Activated CD4-positive, alpha-beta memory T cell treated with anti-CD3 and anti-CD28 coated beads for 36 hours (primary cell): Measurements from ENCODE around the gene ABTB1. TPM values are rescaled to one million over a fixed set of nuclear protein-coding genes. Genes with fewer than 3 reads are reported as not detected.

Experiments used
- CTCF ChIA-PET: fragments of 350-600 bp; sonication (Branson Sonifier 250); formaldehyde crosslinking; loops from one replicate; lab custom pipeline; 2021; ENCODE audit warnings: antibody characterized with exemption, inconsistent platforms; lab: Charles Lee
- POLR2A ChIA-PET: fragments of 350-600 bp; sonication (Branson Sonifier 250); formaldehyde crosslinking; loops from one replicate; lab custom pipeline; 2021; ENCODE audit warnings: antibody characterized with exemption; lab: Charles Lee
- DNase-seq: peaks from one replicate; pipeline ENCODE4 v3.0.0-alpha.2; 2020
- H3K27ac Mint-ChIP-seq: one replicate; pipeline ENCODE4 v1.8.0; 2021; ENCODE audit warnings: mixed read lengths
- H3K27me3 Mint-ChIP-seq: one replicate; pipeline ENCODE4 v1.8.0; 2021; ENCODE audit warnings: mixed read lengths
- H3K36me3 Mint-ChIP-seq: one replicate; pipeline ENCODE4 v1.8.0; 2021; ENCODE audit warnings: mixed read lengths
- H3K4me1 Mint-ChIP-seq: one replicate; pipeline ENCODE4 v1.8.0; 2021; ENCODE audit warnings: low read depth, mixed read lengths
- H3K4me3 Mint-ChIP-seq: one replicate; pipeline ENCODE4 v1.8.0; 2021; ENCODE audit warnings: mild to moderate bottlenecking, mixed read lengths
- H3K9me3 Mint-ChIP-seq: one replicate; pipeline ENCODE4 v1.8.0; 2021; ENCODE audit warnings: mixed read lengths
- intact Hi-C: fragments of 100-400 bp; cut with micrococcal nuclease; formaldehyde crosslinking; loops from one replicate; pipeline ENCODE4 v1.15.1; 2023
- total RNA-seq, 2 experiments: library from RNA; stranded (reverse); gene quantifications; one replicate each; pipeline ENCODE4 v1.2.3, GENCODE V29; 2021

Gene ABTB1
- total RNA-seq, 2 experiments from 2014 or later = 14.8 TPM

GRCh38 chr3:127692501-127693335 lies 20.0 kb downstream of the ABTB1 start:
- DNase-seq = no peak
- Mint-ChIP-seq H3K4me3 (no peak overlapping the region), H3K9me3 (no peaks in the 10 kb centered on the region), H3K36me3 (no peaks in the 10 kb centered on the region), H3K4me1 (no peaks in the 10 kb centered on the region), H3K27me3 (no peaks in the 10 kb centered on the region), H3K27ac (no peak overlapping the region)
- intact Hi-C loops = no loop called here
- ChIA-PET POLR2A (no interaction called here), CTCF (interaction anchor here (0.5 to 1.4 kb wide), 2 partner anchors 118 to 411 kb away, joined by 3 read pairs; no protein-coding TSS in a partner anchor)

- CTCF ChIA-PET = interaction anchor here (0.5 to 1.5 kb wide), 2 partner anchors 42 to 412 kb away, joined by 3 to 11 read pairs; no protein-coding TSS in a partner anchor
- Mint-ChIP-seq H3K4me1 (no peaks in the 10 kb centered on the region), H3K9me3 (no peaks in the 10 kb centered on the region), H3K36me3 (no peaks in the 10 kb centered on the region), H3K27ac (no peak overlapping the region), H3K4me3 (no peak overlapping the region), H3K27me3 (no peaks in the 10 kb centered on the region)
- POLR2A ChIA-PET = no interaction called here
- intact Hi-C loops = no loop called here
- no peak for DNase-seq
These were observed 20.6 kb downstream of the ABTB1 start for GRCh38 chr3:127693336-127693843.

DNA sequence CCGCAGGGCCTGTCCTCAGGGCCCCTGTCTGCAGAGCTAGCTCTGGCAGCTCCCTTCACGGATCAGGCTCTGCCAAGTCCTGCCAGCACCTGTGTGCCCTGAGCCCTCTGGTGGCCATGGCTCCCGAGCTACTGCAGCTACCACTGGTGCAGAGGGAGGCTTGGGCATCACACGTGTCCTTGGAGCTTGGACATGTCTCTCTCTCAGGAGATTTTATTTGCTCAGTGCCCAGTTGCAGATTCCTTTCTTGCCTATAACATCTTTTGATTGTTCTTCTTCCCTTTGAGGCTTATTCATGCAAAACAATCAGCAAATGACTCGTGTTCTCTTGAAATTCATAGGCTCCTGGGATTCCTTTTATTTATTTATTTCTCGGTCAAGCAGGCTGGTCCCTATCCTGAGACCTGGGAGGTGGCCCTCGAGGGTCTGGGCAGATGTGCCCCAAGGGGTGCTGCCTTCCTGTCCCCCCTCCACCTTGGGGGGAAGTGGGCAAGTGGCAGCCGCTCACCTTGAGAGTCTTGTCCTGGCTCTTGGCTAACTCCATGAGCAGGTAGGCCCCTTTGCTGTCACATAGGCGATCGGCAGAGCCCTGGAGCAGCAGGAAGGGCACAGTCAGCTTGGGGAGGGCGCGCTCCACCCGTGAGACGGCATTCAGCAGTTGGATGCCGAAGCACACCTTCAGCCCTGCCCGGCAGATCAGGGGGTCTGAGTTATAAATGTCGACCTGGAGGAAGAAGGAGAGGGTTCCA lies 21.9 kb downstream of the ABTB1 start:
- H3K4me1 Mint-ChIP-seq = no peaks in the 10 kb centered on the region
- peak; percentile 62 for DNase-seq
- POLR2A ChIA-PET = no interaction called here

GRCh38 chr3:127697551-127698240 lies 24.9 kb downstream of the ABTB1 start:
- Mint-ChIP-seq H3K4me3 (no peak overlapping the region), H3K27ac (no peak overlapping the region), H3K9me3 (no peaks in the 10 kb centered on the region), H3K27me3 (no peaks in the 10 kb centered on the region), H3K36me3 (no peaks in the 10 kb centered on the region), H3K4me1 (no peaks in the 10 kb centered on the region)
- ChIA-PET POLR2A (no interaction called here), CTCF (interaction anchor here (0.6 to 1.3 kb wide), 3 partner anchors 29 to 123 kb away, joined by 3 to 7 read pairs (median 4); no protein-coding TSS in a partner anchor)
- intact Hi-C loops = loop anchor here (2.0 kb wide), 1 partner anchor 25 kb away; the partner anchor contains the start of gene ABTB1
- peak; percentile 66 for DNase-seq

More for the DNA sequence above, 21.9 kb downstream of the ABTB1 start:
- CTCF ChIA-PET = interaction anchor here (0.8 to 2.8 kb wide), 6 partner anchors 43 to 439 kb away, joined by 3 to 28 read pairs (median 4); no protein-coding TSS in a partner anchor
- intact Hi-C loops = loop anchor here (2.0 kb wide), 1 partner anchor 120 kb away; no protein-coding TSS in a partner anchor
- H3K4me3 Mint-ChIP-seq = no peak overlapping the region
- H3K27ac Mint-ChIP-seq = no peak overlapping the region
- no peaks in the 10 kb centered on the region for H3K27me3 Mint-ChIP-seq
- no peaks in the 10 kb centered on the region for H3K36me3 Mint-ChIP-seq
- H3K9me3 Mint-ChIP-seq = no peaks in the 10 kb centered on the region

- Mint-ChIP-seq H3K4me3 (no peak overlapping the region), H3K36me3 (no peaks in the 10 kb centered on the region), H3K4me1 (no peaks in the 10 kb centered on the region), H3K9me3 (no peaks in the 10 kb centered on the region), H3K27me3 (no peaks in the 10 kb centered on the region), H3K27ac (no peak overlapping the region)
- ChIA-PET POLR2A (no interaction called here), CTCF (interaction anchor here (0.6 to 1.3 kb wide), 2 partner anchors 29 to 123 kb away, joined by 3 to 4 read pairs; no protein-coding TSS in a partner anchor)
- intact Hi-C loops = no loop called here
- DNase-seq = no peak
These were observed 25.5 kb downstream of the ABTB1 start for GRCh38 chr3:127698286-127698685.

DNA sequence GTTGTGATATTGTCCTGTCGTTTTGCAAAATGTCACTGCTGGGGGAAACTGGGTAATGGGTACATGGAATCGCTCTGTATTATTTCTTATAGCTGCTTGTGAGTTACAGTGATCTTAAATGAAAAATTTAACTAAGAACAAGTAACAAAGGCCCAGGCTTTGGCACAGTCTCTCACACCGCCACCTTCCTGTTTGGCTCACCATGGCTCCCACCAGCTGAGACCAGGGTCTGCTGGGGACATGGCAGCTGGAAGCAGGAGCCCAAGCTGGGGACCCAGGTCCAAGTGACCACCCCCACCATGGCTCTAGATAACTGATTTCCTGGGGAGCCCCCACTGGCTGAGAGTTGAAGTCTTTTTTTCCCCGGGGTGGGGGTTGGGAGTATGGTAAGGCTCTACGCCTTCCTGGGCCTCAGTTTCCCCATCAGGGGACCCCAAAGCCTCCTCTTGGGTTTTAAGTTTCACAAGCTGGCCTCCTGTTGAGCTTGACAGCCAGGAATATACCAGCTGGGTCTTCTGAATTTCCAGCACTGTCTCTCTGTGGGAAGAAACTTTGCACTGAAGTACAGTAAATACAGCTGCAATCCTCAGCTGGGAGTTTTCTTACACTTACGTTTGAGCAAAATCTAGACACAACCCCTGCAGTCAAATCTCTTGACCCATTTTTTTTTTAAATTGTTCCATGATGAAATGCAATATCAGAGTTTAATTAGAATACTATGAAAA lies 26.1 kb downstream of the ABTB1 start:
- no peak overlapping the region for H3K27ac Mint-ChIP-seq
- H3K36me3 Mint-ChIP-seq = no peaks in the 10 kb centered on the region
- peaks cover 4% of the 10 kb centered on the region for H3K9me3 Mint-ChIP-seq
- POLR2A ChIA-PET = no interaction called here
- no peaks in the 10 kb centered on the region for H3K4me1 Mint-ChIP-seq
- H3K4me3 Mint-ChIP-seq = no peak overlapping the region
- CTCF ChIA-PET = interaction anchor here (0.6 to 1.3 kb wide), 3 partner anchors 28 to 1516 kb away, joined by 3 to 4 read pairs (median 3); no protein-coding TSS in a partner anchor
- DNase-seq = no peak
- intact Hi-C loops = no loop called here
- H3K27me3 Mint-ChIP-seq = peaks cover 4% of the 10 kb centered on the region

DNA sequence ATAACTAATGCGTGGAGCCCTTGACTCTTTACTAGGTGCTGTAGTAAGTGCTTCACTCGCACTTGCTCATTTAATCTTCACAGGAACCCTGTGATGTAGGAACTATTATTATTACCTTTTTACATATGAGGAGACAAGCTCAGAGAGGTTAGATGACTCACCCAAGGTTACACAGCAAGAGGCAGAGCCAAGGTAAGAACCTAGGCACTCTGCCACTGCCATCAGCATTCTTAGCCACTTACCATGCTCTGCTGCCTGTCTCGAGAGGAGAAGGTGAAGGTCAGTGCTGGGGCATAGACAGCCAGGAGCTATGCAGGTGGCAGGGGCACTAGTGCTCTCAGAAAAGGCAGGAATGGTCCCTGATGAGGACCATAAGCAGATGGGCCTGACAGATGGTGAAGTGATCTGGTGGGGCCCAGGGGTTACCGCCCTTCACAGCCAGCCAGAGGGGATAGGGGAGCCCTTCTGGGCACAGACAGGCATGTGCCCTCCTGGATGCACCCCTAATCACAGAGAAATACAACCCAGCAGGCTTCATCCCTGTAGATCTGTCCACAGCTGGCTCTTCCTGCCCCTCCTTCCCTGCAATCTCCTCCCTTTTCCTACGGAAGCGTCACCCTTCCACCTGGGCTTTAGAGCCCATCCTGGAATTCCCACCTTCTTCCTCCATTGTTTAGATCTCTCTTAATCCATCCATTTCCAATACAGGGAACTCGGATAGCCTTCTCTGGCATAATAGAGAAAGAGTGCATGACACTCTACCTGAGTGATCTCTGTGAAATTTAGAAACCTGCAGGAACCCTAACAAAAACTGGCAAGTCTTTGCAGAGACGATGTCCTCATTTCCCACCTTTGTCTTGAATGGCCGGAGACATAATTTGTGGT lies 26.9 kb downstream of the ABTB1 start:
- no peaks in the 10 kb centered on the region for H3K4me1 Mint-ChIP-seq
- H3K9me3 Mint-ChIP-seq = peaks cover 9% of the 10 kb centered on the region
- intact Hi-C loops = no loop called here
- no peaks in the 10 kb centered on the region for H3K36me3 Mint-ChIP-seq
- H3K27ac Mint-ChIP-seq = no peak overlapping the region
- POLR2A ChIA-PET = no interaction called here
- CTCF ChIA-PET = interaction anchor here (0.7 to 1.3 kb wide), 2 partner anchors 125 to 1516 kb away, joined by 3 read pairs; no protein-coding TSS in a partner anchor
- H3K4me3 Mint-ChIP-seq = no peak overlapping the region
- peaks cover 6% of the 10 kb centered on the region for H3K27me3 Mint-ChIP-seq
- no peak for DNase-seq

- H3K27ac Mint-ChIP-seq = no peak overlapping the region
- H3K9me3 Mint-ChIP-seq = peaks cover 9% of the 10 kb centered on the region
- intact Hi-C loops = no loop called here
- DNase-seq = no peak
- CTCF ChIA-PET = interaction anchor here (1.3 kb wide), 1 partner anchor 126 kb away, joined by 3 read pairs; no protein-coding TSS in a partner anchor
- POLR2A ChIA-PET = no interaction called here
- H3K4me1 Mint-ChIP-seq = no peaks in the 10 kb centered on the region
- H3K27me3 Mint-ChIP-seq = peaks cover 6% of the 10 kb centered on the region
- no peaks in the 10 kb centered on the region for H3K36me3 Mint-ChIP-seq
- H3K4me3 Mint-ChIP-seq = no peak overlapping the region
These were observed 27.7 kb downstream of the ABTB1 start for GRCh38 chr3:127700406-127700805.

DNA sequence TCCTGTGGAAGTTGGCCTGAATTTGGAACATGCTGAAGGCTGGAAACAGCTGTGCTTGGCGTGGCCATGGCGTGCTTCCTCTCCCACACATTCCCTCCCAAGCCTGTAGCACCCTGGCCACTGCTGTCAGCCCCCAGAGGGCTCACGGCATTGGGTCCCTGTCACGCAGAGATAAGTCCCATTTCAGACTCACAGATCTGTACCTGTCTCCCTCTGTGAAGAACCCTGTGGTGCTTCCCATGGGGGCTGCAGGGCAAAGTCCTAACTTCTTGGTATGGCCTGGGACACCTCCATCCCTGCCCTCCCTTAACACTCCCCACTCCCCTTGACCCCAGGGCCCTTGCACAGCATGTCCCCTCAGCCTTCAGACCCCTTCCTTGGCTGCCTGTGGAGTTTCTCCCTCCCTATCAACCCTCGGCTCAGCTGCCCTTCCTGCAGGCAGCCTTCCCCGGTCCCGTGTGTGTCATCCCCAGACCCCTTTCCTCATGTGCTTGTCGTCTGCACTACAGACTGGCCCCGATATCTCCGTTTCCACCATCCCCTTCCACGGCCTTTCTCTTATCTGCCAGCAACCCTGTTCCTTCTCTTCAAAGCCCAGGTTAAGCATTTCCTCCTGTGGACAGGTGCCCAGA lies 28.6 kb downstream of the ABTB1 start:
- H3K36me3 Mint-ChIP-seq = no peaks in the 10 kb centered on the region
- no peaks in the 10 kb centered on the region for H3K4me1 Mint-ChIP-seq
- intact Hi-C loops = no loop called here
- H3K27ac Mint-ChIP-seq = no peak overlapping the region
- H3K9me3 Mint-ChIP-seq = peaks cover 9% of the 10 kb centered on the region
- no peak overlapping the region for H3K4me3 Mint-ChIP-seq
- CTCF ChIA-PET = no interaction called here
- no peak for DNase-seq
- POLR2A ChIA-PET = no interaction called here
- peaks cover 6% of the 10 kb centered on the region for H3K27me3 Mint-ChIP-seq

DNA sequence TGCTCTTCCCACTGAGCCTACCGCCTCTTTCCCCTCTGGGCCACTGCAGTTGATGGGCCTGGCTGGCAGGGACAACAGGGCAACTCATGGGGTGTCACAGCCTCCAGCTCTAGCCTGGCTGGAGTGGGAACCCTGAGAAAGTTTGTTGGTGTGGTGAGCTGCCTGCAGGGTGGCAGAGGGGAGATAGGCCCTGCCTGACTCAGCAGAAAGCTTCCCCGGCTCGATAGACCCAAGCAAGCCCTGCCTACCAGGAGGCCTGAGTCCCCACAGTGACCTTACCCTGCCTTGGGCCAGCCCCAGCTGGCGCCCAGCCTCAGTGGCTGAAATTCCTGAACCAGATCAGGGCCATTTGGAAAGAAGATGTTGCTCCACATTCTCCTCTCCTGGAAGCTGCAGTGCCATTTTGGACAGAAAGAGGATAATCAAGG lies 29.4 kb downstream of the ABTB1 start:
- no peak overlapping the region for H3K27ac Mint-ChIP-seq
- no peak for DNase-seq
- no peak overlapping the region for H3K4me3 Mint-ChIP-seq
- CTCF ChIA-PET = no interaction called here
- intact Hi-C loops = no loop called here
- H3K27me3 Mint-ChIP-seq = peaks cover 6% of the 10 kb centered on the region
- H3K4me1 Mint-ChIP-seq = no peaks in the 10 kb centered on the region
- H3K9me3 Mint-ChIP-seq = peaks cover 9% of the 10 kb centered on the region
- no peaks in the 10 kb centered on the region for H3K36me3 Mint-ChIP-seq
- POLR2A ChIA-PET = no interaction called here
